HEK293 (cell line): ENCODE results near the gene MTR.
"Not testable (repeated sequence)": the region's sequence is repeated elsewhere in the genome, so short reads cannot be mapped to it uniquely, and the experiment has no call there.

Experiments
- CTCF ChIP-seq: fragments of 450-650 bp; formaldehyde crosslinking; IDR thresholded peaks from 2 replicates; pipeline ENCODE4 v1.5.1; 2016; ENCODE audit warnings: missing biosample characterization, missing genetic modification characterization
- HOXC10 ChIP-seq: sonication (generic); formaldehyde crosslinking; IDR thresholded peaks from 2 replicates; pipeline ENCODE4 v1.8.1; 2023; ENCODE audit warnings: mild to moderate bottlenecking, missing genetic modification reagents
- KLF9 ChIP-seq: fragments of 450-650 bp; formaldehyde crosslinking; IDR thresholded peaks from 2 replicates; pipeline ENCODE4 v1.5.1; 2016; ENCODE audit warnings: missing biosample characterization, missing genetic modification characterization, low read depth
- ZIC2 ChIP-seq: fragments of 450-650 bp; formaldehyde crosslinking; IDR thresholded peaks from 2 replicates; pipeline ENCODE4 v1.5.1; 2016; ENCODE audit warnings: missing biosample characterization, missing genetic modification characterization
- ZNF239 ChIP-seq: fragments of 450-650 bp; formaldehyde crosslinking; IDR thresholded peaks from 2 replicates; pipeline ENCODE4 v1.5.1; 2016; ENCODE audit warnings: missing biosample characterization, missing genetic modification characterization
- ZNF274 ChIP-seq, 2 experiments: fragments of 200-500 bp in 1 of 2; fragments of 450-650 bp in 1 of 2; sonication (Bioruptor generic) in 1 of 2; formaldehyde crosslinking in 1 of 2; IDR thresholded peaks; 2 replicates each; pipeline versions ENCODE4 v1.5.1 to v1.6.1; 2014 to 2016; ENCODE audit warnings: borderline replicate concordance in 1 of 2, inconsistent platforms in 1 of 2, low read length in 1 of 2, missing biosample characterization in 1 of 2, missing genetic modification characterization in 1 of 2
- ZNF302 ChIP-seq: fragments of 450-650 bp; formaldehyde crosslinking; IDR thresholded peaks from 2 replicates; pipeline ENCODE4 v1.5.1; 2016; ENCODE audit warnings: missing biosample characterization, missing genetic modification characterization, low read depth
- ZNF354C ChIP-seq: fragments of 450-650 bp; formaldehyde crosslinking; IDR thresholded peaks from 2 replicates; pipeline ENCODE4 v1.5.1; 2016; ENCODE audit warnings: missing biosample characterization, missing genetic modification characterization, low read depth, borderline replicate concordance
- ZNF639 ChIP-seq: fragments of 450-650 bp; formaldehyde crosslinking; IDR thresholded peaks from 2 replicates; pipeline ENCODE4 v1.5.1; 2016; ENCODE audit warnings: missing biosample characterization, missing genetic modification characterization

- TF ChIP-seq ZIC2 (tag by site-specific recombination); ZNF302 (tag by site-specific recombination); HOXC10 (CRISPR knock-in tag); ZNF354C (tag by site-specific recombination); ZNF274 (IDR thresholded peaks at IDR 0.05; ENCODE audit: low read length); ZNF274 (tag by site-specific recombination; IDR thresholded peaks at IDR 0.05; ENCODE audit: borderline replicate concordance); CTCF (tag by site-specific recombination); KLF9 (tag by site-specific recombination); ZNF239 (tag by site-specific recombination); ZNF639 (tag by site-specific recombination): not testable (repeated sequence)
These were observed 116.0 kb downstream of the MTR start for GRCh38 chr1:236911047-236911446.
